Measurements from ENCODE around the gene BLACAT1. TPM values are rescaled to one million over a fixed set of nuclear protein-coding genes. Genes with fewer than 3 reads are reported as not detected.

The BLACAT1 gene
- total RNA-seq, 1 donor = not detected

DNA sequence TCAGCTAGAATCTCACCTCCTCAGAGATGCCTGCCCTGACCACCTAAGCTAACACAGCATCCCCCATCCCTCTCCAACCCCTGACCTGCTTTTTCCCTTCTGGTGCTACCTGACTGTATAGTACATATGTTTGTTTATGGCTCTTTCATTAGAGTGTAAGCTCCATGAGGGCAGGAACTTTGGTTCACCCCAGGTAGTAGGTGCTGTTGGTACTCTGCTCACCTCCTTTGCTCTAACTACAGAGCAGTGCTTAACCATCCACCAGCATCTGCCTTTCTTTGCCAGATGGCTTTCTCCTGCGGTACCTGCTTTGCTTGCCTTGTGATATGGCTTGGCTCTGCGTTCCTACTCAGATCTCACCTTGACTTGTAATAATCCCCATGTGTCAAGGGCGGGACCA lies 18.7 kb upstream of the BLACAT1 start:
- no peak overlapping the region for H3K4me2 ChIP-seq (ENCODE audit: insufficient read depth, low read length)
- TF ChIP-seq, protein P1, sequence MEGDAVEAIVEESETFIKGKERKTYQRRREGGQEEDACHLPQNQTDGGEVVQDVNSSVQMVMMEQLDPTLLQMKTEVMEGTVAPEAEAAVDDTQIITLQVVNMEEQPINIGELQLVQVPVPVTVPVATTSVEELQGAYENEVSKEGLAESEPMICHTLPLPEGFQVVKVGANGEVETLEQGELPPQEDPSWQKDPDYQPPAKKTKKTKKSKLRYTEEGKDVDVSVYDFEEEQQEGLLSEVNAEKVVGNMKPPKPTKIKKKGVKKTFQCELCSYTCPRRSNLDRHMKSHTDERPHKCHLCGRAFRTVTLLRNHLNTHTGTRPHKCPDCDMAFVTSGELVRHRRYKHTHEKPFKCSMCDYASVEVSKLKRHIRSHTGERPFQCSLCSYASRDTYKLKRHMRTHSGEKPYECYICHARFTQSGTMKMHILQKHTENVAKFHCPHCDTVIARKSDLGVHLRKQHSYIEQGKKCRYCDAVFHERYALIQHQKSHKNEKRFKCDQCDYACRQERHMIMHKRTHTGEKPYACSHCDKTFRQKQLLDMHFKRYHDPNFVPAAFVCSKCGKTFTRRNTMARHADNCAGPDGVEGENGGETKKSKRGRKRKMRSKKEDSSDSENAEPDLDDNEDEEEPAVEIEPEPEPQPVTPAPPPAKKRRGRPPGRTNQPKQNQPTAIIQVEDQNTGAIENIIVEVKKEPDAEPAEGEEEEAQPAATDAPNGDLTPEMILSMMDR (IDR thresholded peaks at IDR 0.05; ENCODE audit: extremely low read depth, low read depth, low read length) = no peak
- peaks cover 5% of the 10 kb centered on the region for H3K27me3 ChIP-seq (ENCODE audit: insufficient read depth, low read length)

DNA sequence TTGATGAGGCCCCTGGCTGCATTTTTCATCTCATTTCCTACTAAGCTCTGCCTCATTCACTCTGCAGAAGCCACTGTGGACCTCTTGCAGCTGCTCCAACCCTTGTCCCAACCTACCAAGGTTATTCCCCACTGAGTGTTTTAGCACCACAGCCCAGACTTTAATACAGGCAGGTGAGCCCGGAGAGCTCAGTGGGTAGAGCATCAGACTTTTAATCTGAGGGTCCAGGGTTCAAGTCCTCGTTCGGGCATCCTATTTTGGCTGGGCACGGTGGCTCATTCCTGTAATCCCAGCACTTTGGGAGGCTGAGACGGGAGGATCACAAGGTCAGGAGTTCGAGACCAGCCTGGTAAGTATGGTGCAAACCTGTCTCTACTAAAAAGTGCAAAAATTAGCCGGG lies 18.1 kb upstream of the BLACAT1 start:
- Histone ChIP-seq H3K27ac (ENCODE audit: low read depth, low read length) (no peak overlapping the region), H3K79me2 (ENCODE audit: insufficient read depth, low read length) (no peaks in the 10 kb centered on the region), H2AFZ (ENCODE audit: low read length) (no peak overlapping the region), H3K4me3 (ENCODE audit: insufficient read depth, low read length) (no peak overlapping the region), H3K9me3 (ENCODE audit: low read depth, low read length) (no peaks in the 10 kb centered on the region), H3K4me1 (ENCODE audit: insufficient read depth, low read length) (peaks cover 8% of the 10 kb centered on the region), H4K20me1 (ENCODE audit: insufficient read depth, low read length) (no peaks in the 10 kb centered on the region), H3K27me3 (ENCODE audit: insufficient read depth, low read length) (peaks cover 5% of the 10 kb centered on the region), H3K4me2 (ENCODE audit: insufficient read depth, low read length) (no peak overlapping the region), H3K36me3 (ENCODE audit: insufficient read depth, low read length) (no peaks in the 10 kb centered on the region)
- TF ChIP-seq, protein P1 (IDR thresholded peaks at IDR 0.05; ENCODE audit: extremely low read depth, low read depth, low read length) = no peak
- no peak for DNase-seq (ENCODE audit: insufficient read length, low spot score, missing footprints)

More for the DNA sequence above, 18.7 kb upstream of the BLACAT1 start:
- H3K9me3 ChIP-seq (ENCODE audit: low read depth, low read length) = no peaks in the 10 kb centered on the region
- H3K4me1 ChIP-seq (ENCODE audit: insufficient read depth, low read length) = peaks cover 8% of the 10 kb centered on the region
- H2AFZ ChIP-seq (ENCODE audit: low read length) = no peak overlapping the region
- H3K79me2 ChIP-seq (ENCODE audit: insufficient read depth, low read length) = no peaks in the 10 kb centered on the region
- H3K36me3 ChIP-seq (ENCODE audit: insufficient read depth, low read length) = no peaks in the 10 kb centered on the region
- H3K4me3 ChIP-seq (ENCODE audit: insufficient read depth, low read length) = no peak overlapping the region
- DNase-seq (ENCODE audit: insufficient read length, low spot score, missing footprints) = peak; percentile 48
- no peaks in the 10 kb centered on the region for H4K20me1 ChIP-seq (ENCODE audit: insufficient read depth, low read length)
- no peak overlapping the region for H3K27ac ChIP-seq (ENCODE audit: low read depth, low read length)

DNA sequence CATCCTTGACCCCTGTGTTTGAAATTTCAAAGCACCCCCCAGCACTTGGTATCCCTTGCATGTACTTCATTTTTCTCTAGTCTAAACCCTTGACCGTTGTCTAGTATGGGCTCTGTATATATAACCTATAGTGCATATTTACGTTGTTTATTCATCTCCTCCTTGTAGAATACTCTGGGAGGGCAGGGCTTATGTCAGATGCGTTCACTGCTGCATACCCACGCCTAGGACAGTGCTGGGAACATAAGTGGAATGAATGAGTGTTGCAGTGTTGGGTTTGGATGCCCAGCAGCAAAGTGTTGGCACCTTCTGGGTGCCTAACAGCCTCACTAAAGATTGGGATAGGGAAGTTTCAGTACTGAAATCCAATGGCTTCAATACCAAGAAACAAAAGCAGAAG lies 17.6 kb upstream of the BLACAT1 start:
- peaks cover 5% of the 10 kb centered on the region for H3K27me3 ChIP-seq (ENCODE audit: insufficient read depth, low read length)
- H3K79me2 ChIP-seq (ENCODE audit: insufficient read depth, low read length) = no peaks in the 10 kb centered on the region
- H3K4me3 ChIP-seq (ENCODE audit: insufficient read depth, low read length) = no peak overlapping the region
- no peaks in the 10 kb centered on the region for H4K20me1 ChIP-seq (ENCODE audit: insufficient read depth, low read length)
- H3K36me3 ChIP-seq (ENCODE audit: insufficient read depth, low read length) = no peaks in the 10 kb centered on the region
- H3K4me2 ChIP-seq (ENCODE audit: insufficient read depth, low read length) = no peak overlapping the region
- no peak for DNase-seq (ENCODE audit: insufficient read length, low spot score, missing footprints)
- H3K4me1 ChIP-seq (ENCODE audit: insufficient read depth, low read length) = peaks cover 8% of the 10 kb centered on the region
- H3K27ac ChIP-seq (ENCODE audit: low read depth, low read length) = no peak overlapping the region
- no peak overlapping the region for H2AFZ ChIP-seq (ENCODE audit: low read length)
- H3K9me3 ChIP-seq (ENCODE audit: low read depth, low read length) = no peaks in the 10 kb centered on the region
- TF ChIP-seq, protein P1 (IDR thresholded peaks at IDR 0.05; ENCODE audit: extremely low read depth, low read depth, low read length) = no peak

DNA sequence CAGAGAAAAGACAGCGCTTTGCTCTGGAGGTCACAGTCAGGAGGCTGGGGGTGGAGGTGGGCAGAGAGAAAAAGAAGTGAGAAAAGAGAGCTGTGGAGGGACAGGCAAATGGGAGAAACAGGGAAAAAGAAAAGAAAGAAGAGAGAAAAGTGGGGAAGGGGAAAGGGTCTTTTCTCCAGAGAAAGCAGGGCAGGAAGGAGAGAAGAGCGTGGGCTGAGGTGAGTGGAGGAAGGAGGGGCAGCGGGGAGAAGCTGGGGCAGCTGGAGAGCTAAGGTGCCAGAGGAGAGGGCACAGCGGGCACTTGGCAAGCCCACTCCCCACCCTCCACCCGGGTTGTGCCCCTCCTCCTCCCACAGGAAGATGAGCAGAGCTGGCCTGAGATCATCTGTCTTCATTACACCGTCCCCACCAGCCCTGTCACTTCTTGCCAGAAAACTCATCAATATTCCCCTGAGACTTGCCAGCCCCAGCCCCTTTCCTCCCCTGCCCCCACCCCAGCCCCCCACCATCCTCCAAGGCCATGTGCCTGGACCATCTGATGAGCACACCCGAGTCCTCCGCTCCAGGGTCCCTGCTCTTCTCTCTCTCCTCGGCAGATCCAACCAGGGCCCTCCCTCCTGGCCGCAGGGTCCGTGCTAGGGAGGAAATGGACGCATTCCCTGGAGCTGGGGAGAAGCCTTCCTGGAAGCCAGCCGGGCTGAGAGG lies 17.0 kb upstream of the BLACAT1 start:
- H3K36me3 ChIP-seq (ENCODE audit: insufficient read depth, low read length) = no peaks in the 10 kb centered on the region
- H2AFZ ChIP-seq (ENCODE audit: low read length) = no peak overlapping the region
- H3K27me3 ChIP-seq (ENCODE audit: insufficient read depth, low read length) = peaks cover 5% of the 10 kb centered on the region
- H3K79me2 ChIP-seq (ENCODE audit: insufficient read depth, low read length) = no peaks in the 10 kb centered on the region
- H3K9me3 ChIP-seq (ENCODE audit: low read depth, low read length) = no peaks in the 10 kb centered on the region
- no peak overlapping the region for H3K4me2 ChIP-seq (ENCODE audit: insufficient read depth, low read length)
- no peaks in the 10 kb centered on the region for H4K20me1 ChIP-seq (ENCODE audit: insufficient read depth, low read length)
- no peak overlapping the region for H3K4me3 ChIP-seq (ENCODE audit: insufficient read depth, low read length)
- DNase-seq (ENCODE audit: insufficient read length, low spot score, missing footprints) = peak; percentile 70
- TF ChIP-seq, protein P1 (IDR thresholded peaks at IDR 0.05; ENCODE audit: extremely low read depth, low read depth, low read length) = no peak
- no peak overlapping the region for H3K27ac ChIP-seq (ENCODE audit: low read depth, low read length)
- peaks cover 4% of the 10 kb centered on the region for H3K4me1 ChIP-seq (ENCODE audit: insufficient read depth, low read length)

Data from osteoblast (primary cell).